A549 (cell line): ENCODE results near the gene UNC13D. TPM values are rescaled to one million over a fixed set of nuclear protein-coding genes. Genes with fewer than 3 reads are reported as not detected.

Experiments
- CBX2 ChIP-seq: fragments of 200-600 bp; sonication (generic); IDR thresholded peaks from 2 replicates; pipeline ENCODE4 v1.6.1; 2016; ENCODE audit warnings: low read depth, mild to moderate bottlenecking, borderline replicate concordance
- CHD2 ChIP-seq: fragments of 150-350 bp; IDR thresholded peaks from 2 replicates; pipeline ENCODE4 v1.6.1; 2014; ENCODE audit warnings: low read length; ENCODE audit not compliant: partially characterized antibody
- CHD4 ChIP-seq: fragments of 200-600 bp; sonication (generic); IDR thresholded peaks from 2 replicates; pipeline ENCODE4 v1.6.1; 2016; ENCODE audit warnings: antibody characterized with exemption, mild to moderate bottlenecking, borderline replicate concordance
- EHF ChIP-seq: fragments of 250-450 bp; sonication (Bioruptor Pico); IDR thresholded peaks from 2 replicates; pipeline ENCODE4 v1.5.0; 2020; ENCODE audit warnings: mild to moderate bottlenecking
- EHMT2 ChIP-seq: fragments of 200-600 bp; sonication (generic); IDR thresholded peaks from 2 replicates; pipeline ENCODE4 v1.6.1; 2016; ENCODE audit warnings: antibody characterized with exemption, low read depth, mild to moderate bottlenecking, moderate library complexity
- FOSB ChIP-seq: fragments of 250-450 bp; sonication (Bioruptor Pico); IDR thresholded peaks from 2 replicates; pipeline ENCODE4 v1.5.0; 2020; ENCODE audit warnings: mild to moderate bottlenecking, moderate library complexity
- GATA3 ChIP-seq: IDR thresholded peaks from 2 replicates; pipeline ENCODE4 v1.6.1; 2012; ENCODE audit warnings: borderline replicate concordance
- HEYL ChIP-seq: fragments of 250-450 bp; sonication (Bioruptor Pico); IDR thresholded peaks from 2 replicates; pipeline ENCODE4 v1.8.0; 2021; ENCODE audit warnings: mild to moderate bottlenecking, moderate library complexity
- HOXB13 ChIP-seq: fragments of 250-450 bp; sonication (Bioruptor Pico); IDR thresholded peaks from 2 replicates; pipeline ENCODE4 v1.5.0; 2020; ENCODE audit warnings: low read depth, mild to moderate bottlenecking, moderate library complexity
- HOXB5 ChIP-seq: fragments of 250-450 bp; sonication (Bioruptor Pico); IDR thresholded peaks from 2 replicates; pipeline ENCODE4 v1.5.0; 2020; ENCODE audit warnings: mild to moderate bottlenecking, moderate library complexity
- JUN ChIP-seq, 2 experiments: fragments of >200 bp; sonication (Bioruptor Twin); formaldehyde crosslinking; IDR thresholded peaks; 2 replicates in 1 of 2; 3 replicates in 1 of 2; pipeline ENCODE4 v1.6.1; 2016 to 2017
- JUNB ChIP-seq: fragments of >200 bp; sonication (Bioruptor Twin); formaldehyde crosslinking; IDR thresholded peaks from 2 replicates; pipeline ENCODE4 v1.6.1; 2016
- KDM1A ChIP-seq: fragments of 200-600 bp; sonication (generic); IDR thresholded peaks from 2 replicates; pipeline ENCODE4 v1.6.1; 2016; ENCODE audit warnings: low read depth, mild to moderate bottlenecking
- KDM5A ChIP-seq: fragments of 200-600 bp; sonication (generic); IDR thresholded peaks from 2 replicates; pipeline ENCODE4 v1.6.1; 2016; ENCODE audit warnings: antibody characterized with exemption, mild to moderate bottlenecking
- MAFK ChIP-seq: fragments of 450-650 bp; IDR thresholded peaks from 2 replicates; pipeline ENCODE4 v1.6.1; 2014; ENCODE audit not compliant: partially characterized antibody
- MAZ ChIP-seq: fragments of 150-350 bp; IDR thresholded peaks from 2 replicates; pipeline ENCODE4 v1.6.1; 2014; ENCODE audit warnings: antibody characterized with exemption, low read depth, low read length, borderline replicate concordance
- MYC ChIP-seq: IDR thresholded peaks from 2 replicates; pipeline ENCODE4 v1.6.1; 2012; ENCODE audit warnings: mild to moderate bottlenecking, inconsistent platforms, low read length, improper control_type of control experiment, borderline replicate concordance
- NFE2L2 ChIP-seq: fragments of 150-350 bp; conservative IDR thresholded peaks from 2 replicates; pipeline ENCODE4 v1.6.1; 2014; ENCODE audit warnings: low read length
- NR3C1 ChIP-seq: fragments of >200 bp; sonication (Bioruptor Twin); formaldehyde crosslinking; IDR thresholded peaks from 3 replicates; pipeline ENCODE4 v1.6.1; 2017
- PHF8 ChIP-seq: fragments of 200-600 bp; sonication (generic); IDR thresholded peaks from 2 replicates; pipeline ENCODE4 v1.6.1; 2016; ENCODE audit warnings: low read depth, mild to moderate bottlenecking, antibody characterized with exemption, moderate library complexity, borderline replicate concordance
- POLR2A ChIP-seq: IDR thresholded peaks from 2 replicates; pipeline ENCODE4 v1.6.1; 2012; ENCODE audit warnings: mild to moderate bottlenecking, low read length
- RCOR1 ChIP-seq: fragments of 150-350 bp; IDR thresholded peaks from 2 replicates; pipeline ENCODE4 v1.6.1; 2014; ENCODE audit warnings: antibody characterized with exemption, low read length, low read depth
- RFX5 ChIP-seq: fragments of 450-650 bp; IDR thresholded peaks from 2 replicates; pipeline ENCODE4 v1.7.1; 2014; ENCODE audit warnings: antibody characterized with exemption, mild to moderate bottlenecking, moderate library complexity
- RNF2 ChIP-seq: fragments of 200-600 bp; sonication (generic); IDR thresholded peaks from 2 replicates; pipeline ENCODE4 v1.6.1; 2016; ENCODE audit warnings: low read depth, mild to moderate bottlenecking, antibody characterized with exemption, moderate library complexity, borderline replicate concordance
- SMC3 ChIP-seq: fragments of >200 bp; sonication (Bioruptor Twin); formaldehyde crosslinking; IDR thresholded peaks from 3 replicates; pipeline ENCODE4 v1.6.1; 2018; ENCODE audit warnings: inconsistent platforms
- SREBF2 ChIP-seq: fragments of 450-650 bp; IDR thresholded peaks from 2 replicates; pipeline ENCODE4 v1.6.1; 2014; ENCODE audit warnings: mild to moderate bottlenecking, moderate library complexity
- TP53 ChIP-seq: fragments of 250-450 bp; sonication (Bioruptor Pico); IDR thresholded peaks from 2 replicates; pipeline ENCODE4 v1.5.0; 2021; ENCODE audit warnings: mild to moderate bottlenecking, moderate library complexity
- polyA plus RNA-seq, 4 experiments: library from polyadenylated mRNA; depleted of rRNA in 3 of 4; stranded (reverse); fragments of >200 nt; fragmentation: RNase III in 1 of 4; extraction: RNeasy Plus Mini Kit Qiagen cat#74134 plus additional on column Dnase treatment in 1 of 4; gene quantifications; 2 replicates in 3 of 4; 3 replicates in 1 of 4; pipeline ENCODE4 v1.2.3, GENCODE V29; 2011 to 2017
- TF ChIP-seq, protein P1 (sequence below): fragments of >200 bp; sonication (Bioruptor Twin); formaldehyde crosslinking; IDR thresholded peaks from 2 replicates; pipeline ENCODE4 v1.6.1; 2016
- TF ChIP-seq, protein P2 (sequence below): fragments of 450-650 bp; IDR thresholded peaks from 2 replicates; pipeline ENCODE4 v1.6.1; 2014; ENCODE audit warnings: antibody characterized with exemption
- TF ChIP-seq, protein P3 (sequence below): fragments of 200-600 bp; sonication (generic); IDR thresholded peaks from 2 replicates; pipeline ENCODE4 v1.6.1; 2016; ENCODE audit warnings: antibody characterized with exemption, mild to moderate bottlenecking, moderate library complexity
- TF ChIP-seq, protein P4 (sequence below): fragments of 250-450 bp; sonication (Bioruptor Pico); IDR thresholded peaks from 2 replicates; pipeline ENCODE4 v1.5.0; 2021; ENCODE audit warnings: mild to moderate bottlenecking, moderate library complexity, borderline replicate concordance
- TF ChIP-seq, protein P5 (sequence below): IDR thresholded peaks from 2 replicates; pipeline ENCODE4 v1.6.1; 2012; ENCODE audit warnings: low read depth, borderline replicate concordance
- TF ChIP-seq, protein P6 (sequence below): fragments of >200 bp; sonication (Bioruptor Twin); formaldehyde crosslinking; IDR thresholded peaks from 3 replicates; pipeline ENCODE4 v1.6.1; 2016
- TF ChIP-seq, protein P7 (sequence below): IDR thresholded peaks from 2 replicates; pipeline ENCODE4 v1.6.1; 2012

The UNC13D gene
- polyA plus RNA-seq, 2 of the 4 experiments (the other 2 are of a cell fraction) = 1.6 to 3.5 TPM

DNA sequence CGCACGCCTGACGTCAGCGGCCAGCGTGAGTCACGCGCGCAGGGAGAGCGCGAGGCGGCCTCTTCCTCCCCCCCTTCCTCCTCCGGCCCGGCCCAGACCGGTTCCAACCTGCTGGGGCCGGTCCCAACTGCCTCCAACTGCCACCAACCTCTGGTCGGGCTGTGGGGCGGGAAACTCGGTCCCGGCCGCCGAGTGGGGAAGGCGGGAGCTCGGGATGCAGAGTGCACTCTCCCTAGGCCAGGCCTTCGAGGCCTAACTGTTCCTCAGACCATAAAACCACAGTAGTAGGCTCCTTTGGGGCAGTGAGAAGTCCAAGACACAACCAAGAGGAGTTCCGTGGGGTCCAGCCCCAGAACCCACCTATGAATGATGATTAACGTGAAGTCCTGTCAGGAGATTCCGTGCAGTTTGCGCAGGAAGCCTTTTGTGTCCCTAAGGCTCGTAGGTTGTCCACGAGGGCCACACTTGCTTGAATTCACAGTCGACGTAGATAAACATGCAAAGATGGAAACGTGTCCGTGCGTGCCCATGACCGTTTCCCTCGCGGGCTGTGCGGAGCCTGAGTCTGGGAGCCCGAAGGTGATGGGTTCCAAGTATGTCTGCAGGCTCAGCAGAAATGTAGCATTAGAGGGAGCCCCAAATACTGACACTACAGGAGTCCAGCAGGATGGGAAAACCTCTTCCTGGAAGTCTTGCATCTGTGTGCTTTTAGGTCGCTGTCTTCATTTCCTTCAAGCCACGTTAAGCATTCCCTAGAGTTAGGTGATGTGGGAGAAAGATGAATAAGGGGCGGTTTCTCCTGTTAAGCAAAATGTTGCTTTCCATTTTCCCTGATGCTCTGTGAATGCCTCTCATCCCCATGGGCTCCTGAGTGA is 59.0 kb downstream of the UNC13D start (continued):
- TF ChIP-seq, protein P1, sequence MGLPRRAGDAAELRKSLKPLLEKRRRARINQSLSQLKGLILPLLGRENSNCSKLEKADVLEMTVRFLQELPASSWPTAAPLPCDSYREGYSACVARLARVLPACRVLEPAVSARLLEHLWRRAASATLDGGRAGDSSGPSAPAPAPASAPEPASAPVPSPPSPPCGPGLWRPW = no peak
- peak; percentile 82 for TF ChIP-seq MYC
- TF ChIP-seq JUN (IDR thresholded peaks at IDR 0.05) = peak; percentile 83 to 98
- 0 out of 2 replicates have a peak, but pooled peaks have one; percentile 29 for TF ChIP-seq MAZ
- TF ChIP-seq, protein P2, sequence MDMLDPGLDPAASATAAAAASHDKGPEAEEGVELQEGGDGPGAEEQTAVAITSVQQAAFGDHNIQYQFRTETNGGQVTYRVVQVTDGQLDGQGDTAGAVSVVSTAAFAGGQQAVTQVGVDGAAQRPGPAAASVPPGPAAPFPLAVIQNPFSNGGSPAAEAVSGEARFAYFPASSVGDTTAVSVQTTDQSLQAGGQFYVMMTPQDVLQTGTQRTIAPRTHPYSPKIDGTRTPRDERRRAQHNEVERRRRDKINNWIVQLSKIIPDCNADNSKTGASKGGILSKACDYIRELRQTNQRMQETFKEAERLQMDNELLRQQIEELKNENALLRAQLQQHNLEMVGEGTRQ = no peak; the same call in 1 of the 2 replicates
- no peak for TF ChIP-seq SMC3
- TF ChIP-seq, protein P3, sequence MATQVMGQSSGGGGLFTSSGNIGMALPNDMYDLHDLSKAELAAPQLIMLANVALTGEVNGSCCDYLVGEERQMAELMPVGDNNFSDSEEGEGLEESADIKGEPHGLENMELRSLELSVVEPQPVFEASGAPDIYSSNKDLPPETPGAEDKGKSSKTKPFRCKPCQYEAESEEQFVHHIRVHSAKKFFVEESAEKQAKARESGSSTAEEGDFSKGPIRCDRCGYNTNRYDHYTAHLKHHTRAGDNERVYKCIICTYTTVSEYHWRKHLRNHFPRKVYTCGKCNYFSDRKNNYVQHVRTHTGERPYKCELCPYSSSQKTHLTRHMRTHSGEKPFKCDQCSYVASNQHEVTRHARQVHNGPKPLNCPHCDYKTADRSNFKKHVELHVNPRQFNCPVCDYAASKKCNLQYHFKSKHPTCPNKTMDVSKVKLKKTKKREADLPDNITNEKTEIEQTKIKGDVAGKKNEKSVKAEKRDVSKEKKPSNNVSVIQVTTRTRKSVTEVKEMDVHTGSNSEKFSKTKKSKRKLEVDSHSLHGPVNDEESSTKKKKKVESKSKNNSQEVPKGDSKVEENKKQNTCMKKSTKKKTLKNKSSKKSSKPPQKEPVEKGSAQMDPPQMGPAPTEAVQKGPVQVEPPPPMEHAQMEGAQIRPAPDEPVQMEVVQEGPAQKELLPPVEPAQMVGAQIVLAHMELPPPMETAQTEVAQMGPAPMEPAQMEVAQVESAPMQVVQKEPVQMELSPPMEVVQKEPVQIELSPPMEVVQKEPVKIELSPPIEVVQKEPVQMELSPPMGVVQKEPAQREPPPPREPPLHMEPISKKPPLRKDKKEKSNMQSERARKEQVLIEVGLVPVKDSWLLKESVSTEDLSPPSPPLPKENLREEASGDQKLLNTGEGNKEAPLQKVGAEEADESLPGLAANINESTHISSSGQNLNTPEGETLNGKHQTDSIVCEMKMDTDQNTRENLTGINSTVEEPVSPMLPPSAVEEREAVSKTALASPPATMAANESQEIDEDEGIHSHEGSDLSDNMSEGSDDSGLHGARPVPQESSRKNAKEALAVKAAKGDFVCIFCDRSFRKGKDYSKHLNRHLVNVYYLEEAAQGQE = peak; percentile 84
- 0 out of 2 replicates have a peak, but pooled peaks have one; percentile 17 for TF ChIP-seq KDM5A
- no peak for TF ChIP-seq RNF2
- peak; percentile 87 for TF ChIP-seq FOSB (CRISPR knock-in tag)
- TF ChIP-seq JUNB = no peak; the same call in 1 of the 2 replicates
- TF ChIP-seq RCOR1 = no peak
- TF ChIP-seq HOXB13 = peak; percentile 91
- TF ChIP-seq, protein P4, sequence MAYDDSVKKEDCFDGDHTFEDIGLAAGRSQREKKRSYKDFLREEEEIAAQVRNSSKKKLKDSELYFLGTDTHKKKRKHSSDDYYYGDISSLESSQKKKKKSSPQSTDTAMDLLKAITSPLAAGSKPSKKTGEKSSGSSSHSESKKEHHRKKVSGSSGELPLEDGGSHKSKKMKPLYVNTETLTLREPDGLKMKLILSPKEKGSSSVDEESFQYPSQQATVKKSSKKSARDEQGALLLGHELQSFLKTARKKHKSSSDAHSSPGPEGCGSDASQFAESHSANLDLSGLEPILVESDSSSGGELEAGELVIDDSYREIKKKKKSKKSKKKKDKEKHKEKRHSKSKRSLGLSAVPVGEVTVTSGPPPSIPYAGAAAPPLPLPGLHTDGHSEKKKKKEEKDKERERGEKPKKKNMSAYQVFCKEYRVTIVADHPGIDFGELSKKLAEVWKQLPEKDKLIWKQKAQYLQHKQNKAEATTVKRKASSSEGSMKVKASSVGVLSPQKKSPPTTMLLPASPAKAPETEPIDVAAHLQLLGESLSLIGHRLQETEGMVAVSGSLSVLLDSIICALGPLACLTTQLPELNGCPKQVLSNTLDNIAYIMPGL (CRISPR knock-in tag) = peak; percentile 29; the same call in 1 of the 2 replicates
- TF ChIP-seq, protein P5, sequence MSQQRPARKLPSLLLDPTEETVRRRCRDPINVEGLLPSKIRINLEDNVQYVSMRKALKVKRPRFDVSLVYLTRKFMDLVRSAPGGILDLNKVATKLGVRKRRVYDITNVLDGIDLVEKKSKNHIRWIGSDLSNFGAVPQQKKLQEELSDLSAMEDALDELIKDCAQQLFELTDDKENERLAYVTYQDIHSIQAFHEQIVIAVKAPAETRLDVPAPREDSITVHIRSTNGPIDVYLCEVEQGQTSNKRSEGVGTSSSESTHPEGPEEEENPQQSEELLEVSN = peak; percentile 96
- TF ChIP-seq HEYL (CRISPR knock-in tag) = no peak
- TF ChIP-seq POLR2A = peak; percentile 46
- TF ChIP-seq NR3C1 = no peak
- no peak for TF ChIP-seq NFE2L2
- no peak for TF ChIP-seq GATA3
- peak; percentile 98 for TF ChIP-seq PHF8
- TF ChIP-seq MAFK = peak; percentile 90
- TF ChIP-seq, protein P6, sequence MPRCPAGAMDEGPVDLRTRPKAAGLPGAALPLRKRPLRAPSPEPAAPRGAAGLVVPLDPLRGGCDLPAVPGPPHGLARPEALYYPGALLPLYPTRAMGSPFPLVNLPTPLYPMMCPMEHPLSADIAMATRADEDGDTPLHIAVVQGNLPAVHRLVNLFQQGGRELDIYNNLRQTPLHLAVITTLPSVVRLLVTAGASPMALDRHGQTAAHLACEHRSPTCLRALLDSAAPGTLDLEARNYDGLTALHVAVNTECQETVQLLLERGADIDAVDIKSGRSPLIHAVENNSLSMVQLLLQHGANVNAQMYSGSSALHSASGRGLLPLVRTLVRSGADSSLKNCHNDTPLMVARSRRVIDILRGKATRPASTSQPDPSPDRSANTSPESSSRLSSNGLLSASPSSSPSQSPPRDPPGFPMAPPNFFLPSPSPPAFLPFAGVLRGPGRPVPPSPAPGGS = peak; percentile 95; the same call in 2 of the 3 replicates
- TF ChIP-seq EHF (CRISPR knock-in tag) = peak; percentile 91; the same call in 1 of the 2 replicates
- TF ChIP-seq EHMT2 = no peak
- TF ChIP-seq KDM1A = no peak
- TF ChIP-seq CHD2 = no peak
- TF ChIP-seq TP53 = peak; percentile 80
- TF ChIP-seq RFX5 = 0 out of 2 replicates have a peak, but pooled peaks have one; percentile 23
- TF ChIP-seq, protein P7, sequence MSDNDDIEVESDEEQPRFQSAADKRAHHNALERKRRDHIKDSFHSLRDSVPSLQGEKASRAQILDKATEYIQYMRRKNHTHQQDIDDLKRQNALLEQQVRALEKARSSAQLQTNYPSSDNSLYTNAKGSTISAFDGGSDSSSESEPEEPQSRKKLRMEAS = peak; percentile 95
- TF ChIP-seq HOXB5 (CRISPR knock-in tag) = peak; percentile 85
- TF ChIP-seq CHD4 = no peak
- no peak for TF ChIP-seq SREBF2
- no peak for TF ChIP-seq CBX2
